Ovary (tissue), 9 donors: ENCODE results near the gene MRNIP. TPM values are rescaled to one million over a fixed set of nuclear protein-coding genes. Genes with fewer than 3 reads are reported as not detected.

ENCODE experiments used
- DNase-seq, 5 donors: peaks; one replicate each; pipeline ENCODE4 v3.0.0-alpha.2; 2019 to 2020
- H3K27ac ChIP-seq, 2 donors: fragments of 200-600 bp; one replicate each; pipeline versions ENCODE4 v1.5.1 to v1.8.0; 2019 to 2022
- H3K27me3 ChIP-seq: fragments of 200-600 bp; one replicate; pipeline ENCODE4 v1.8.0; 2022
- H3K36me3 ChIP-seq: fragments of 200-600 bp; sonication (generic); one replicate; pipeline ENCODE4 v1.5.1; 2019
- H3K4me1 ChIP-seq: one replicate; pipeline ENCODE4 v1.8.1; 2013; ENCODE audit warnings: mild to moderate bottlenecking, moderate library complexity; ENCODE audit not compliant: insufficient read depth
- H3K4me3 ChIP-seq: fragments of 200-600 bp; sonication (generic); one replicate; pipeline ENCODE4 v1.5.1; 2017
- H3K9me3 ChIP-seq, 2 donors: fragments of 200-600 bp in 1 of 2; sonication (generic) in 1 of 2; one replicate each; pipeline versions ENCODE4 v1.5.1 to v1.8.1; 2013 to 2019; ENCODE audit warnings: mild to moderate bottlenecking in 1 of 2, moderate library complexity in 1 of 2
- EP300 ChIP-seq: sonication (generic); formaldehyde crosslinking; IDR thresholded peaks from one replicate; pipeline ENCODE4 v1.6.1; 2017; ENCODE audit warnings: antibody characterized with exemption
- POLR2A ChIP-seq: fragments of 450-650 bp; IDR thresholded peaks from one replicate; pipeline ENCODE4 v1.6.1; 2017; ENCODE audit warnings: antibody characterized with exemption, mild to moderate bottlenecking, moderate library complexity
- WGBS, 3 donors: extraction: QIAGEN DNeasy Blood & Tissue Kit in 1 of 3; methylation state at CpG; one replicate each; pipeline versions ENCODE4 v1.1.5 to v1.1.7; 2013 to 2017; 5-methylcytosine and 5-hydroxymethylcytosine counted together
- intact Hi-C, 4 donors: fragments of 100-400 bp; cut with DNase I; formaldehyde crosslinking; loops; one replicate each; pipeline versions ENCODE4 v1.11.0 to v1.15.1; 2022 to 2023
- polyA plus RNA-seq, 2 donors: library from polyadenylated mRNA; stranded (reverse); fragments of 200-250 nt in 1 of 2; fragments of 350-450 nt in 1 of 2; fragmentation: Illumina TruSeq in 1 of 2; extraction: RNeasy Lipid Tissue Mini Kit (QIAGEN cat#74804) in 1 of 2; gene quantifications; one replicate each; pipeline ENCODE4 v1.2.3, GENCODE V29; 2013 to 2014
- total RNA-seq, 7 donors: library from RNA; depleted of rRNA in 2 of 7; stranded (reverse); fragments of >200 nt in 2 of 7; fragmentation: NEBNext Ultra II Directional in 3 of 7; extraction: Animal tissue kit (Norgen Biotek cat#: 25700) in 3 of 7; gene quantifications; one replicate each; pipeline versions ENCODE4 v1.1.0 to v1.2.4, GENCODE V29; 2016 to 2023
- TF ChIP-seq, protein P1 (sequence below), 3 donors: fragments of 450-650 bp in 2 of 3; fragments of 200-600 bp in 1 of 3; IDR thresholded peaks; one replicate each; pipeline versions ENCODE4 v1.5.1 to v1.8.0; 2016 to 2022; ENCODE audit warnings: antibody characterized with exemption in 3 of 3, mild to moderate bottlenecking in 1 of 3
- donor health status: DM: no; HTN: no; CAD: no; lungs with moderate emphysema.
- donor health status: DM: no; HTN: no; CAD: no.
- donor health status: Bipolar disorder and iron deficiency.
- donor health status: DM: yes; HTN: yes; CAD: no.
- donor health status: DM: no; HTN: no; CAD: no.
- donor health status: DM: yes; HTN: yes; CAD: no.

Gene MRNIP
- total and polyA plus RNA-seq, 9 donors: 26.9 to 61.1 (median 50.3) TPM

GRCh38 chr5:179890751-179891682, 32.4 kb upstream of the MRNIP start:
- Histone ChIP-seq H3K9me3 (no peaks in the 10 kb centered on the region), H3K27me3 (no peaks in the 10 kb centered on the region), H3K36me3 (no peaks in the 10 kb centered on the region), H3K27ac (no peak overlapping the region), H3K4me1 (no peaks in the 10 kb centered on the region), H3K4me3 (no peak overlapping the region)
- DNase-seq: no peak
- 87 to 94% (median 88%) methylated on average over 25 of the region's 25 CpGs for WGBS, 3 donors
- intact Hi-C loops: no loop called here
- TF ChIP-seq, protein P1, sequence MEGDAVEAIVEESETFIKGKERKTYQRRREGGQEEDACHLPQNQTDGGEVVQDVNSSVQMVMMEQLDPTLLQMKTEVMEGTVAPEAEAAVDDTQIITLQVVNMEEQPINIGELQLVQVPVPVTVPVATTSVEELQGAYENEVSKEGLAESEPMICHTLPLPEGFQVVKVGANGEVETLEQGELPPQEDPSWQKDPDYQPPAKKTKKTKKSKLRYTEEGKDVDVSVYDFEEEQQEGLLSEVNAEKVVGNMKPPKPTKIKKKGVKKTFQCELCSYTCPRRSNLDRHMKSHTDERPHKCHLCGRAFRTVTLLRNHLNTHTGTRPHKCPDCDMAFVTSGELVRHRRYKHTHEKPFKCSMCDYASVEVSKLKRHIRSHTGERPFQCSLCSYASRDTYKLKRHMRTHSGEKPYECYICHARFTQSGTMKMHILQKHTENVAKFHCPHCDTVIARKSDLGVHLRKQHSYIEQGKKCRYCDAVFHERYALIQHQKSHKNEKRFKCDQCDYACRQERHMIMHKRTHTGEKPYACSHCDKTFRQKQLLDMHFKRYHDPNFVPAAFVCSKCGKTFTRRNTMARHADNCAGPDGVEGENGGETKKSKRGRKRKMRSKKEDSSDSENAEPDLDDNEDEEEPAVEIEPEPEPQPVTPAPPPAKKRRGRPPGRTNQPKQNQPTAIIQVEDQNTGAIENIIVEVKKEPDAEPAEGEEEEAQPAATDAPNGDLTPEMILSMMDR (IDR thresholded peaks at IDR 0.05): no peak
- TF ChIP-seq EP300: no peak
- no peak for TF ChIP-seq POLR2A

DNA sequence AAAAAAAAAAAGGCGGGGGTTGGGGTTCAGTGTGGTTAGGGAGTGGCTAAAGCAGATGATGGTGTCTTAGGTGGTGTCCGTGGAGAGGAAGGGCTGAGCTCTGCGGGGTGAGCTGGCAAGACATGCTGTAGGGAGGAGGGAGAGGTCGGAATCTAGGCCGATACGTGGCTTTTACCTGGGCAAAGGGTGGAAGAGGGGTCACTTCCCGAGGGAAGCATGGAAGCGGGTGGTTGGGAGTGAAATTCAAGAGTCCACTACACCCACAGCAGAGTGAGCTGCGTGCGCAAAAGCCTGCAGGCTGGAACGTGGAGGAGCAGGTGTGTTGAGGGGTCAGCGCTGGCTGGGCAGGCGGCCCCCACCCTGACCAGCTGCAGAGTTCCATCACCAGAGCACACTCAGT, 31.3 kb upstream of the MRNIP start:
- 88 to 89% (median 88%) methylated on average over 13 of the region's 13 CpGs for WGBS, 3 donors

GRCh38 chr5:179887802-179888201, 29.2 kb upstream of the MRNIP start:
- intact Hi-C loops: no loop called here
- no peak for TF ChIP-seq EP300
- no peak for DNase-seq
- 84 to 97% (median 93%) methylated on average over 6 of the region's 6 CpGs for WGBS, 3 donors
- no peaks in the 10 kb centered on the region for H3K9me3 ChIP-seq
- H3K27me3 ChIP-seq: no peaks in the 10 kb centered on the region
- H3K27ac ChIP-seq: no peak overlapping the region
- H3K4me1 ChIP-seq: no peaks in the 10 kb centered on the region
- H3K4me3 ChIP-seq: no peak overlapping the region
- no peaks in the 10 kb centered on the region for H3K36me3 ChIP-seq

More for the DNA sequence above, 31.3 kb upstream of the MRNIP start:
- DNase-seq: no peak
- intact Hi-C loops: no loop called here
- Histone ChIP-seq H3K27ac (no peak overlapping the region), H3K9me3 (no peaks in the 10 kb centered on the region), H3K27me3 (no peaks in the 10 kb centered on the region), H3K4me1 (no peaks in the 10 kb centered on the region), H3K36me3 (no peaks in the 10 kb centered on the region), H3K4me3 (no peak overlapping the region)
- TF ChIP-seq, protein P1 (IDR thresholded peaks at IDR 0.05): no peak
- TF ChIP-seq EP300 (no peak), POLR2A (no peak)

DNA sequence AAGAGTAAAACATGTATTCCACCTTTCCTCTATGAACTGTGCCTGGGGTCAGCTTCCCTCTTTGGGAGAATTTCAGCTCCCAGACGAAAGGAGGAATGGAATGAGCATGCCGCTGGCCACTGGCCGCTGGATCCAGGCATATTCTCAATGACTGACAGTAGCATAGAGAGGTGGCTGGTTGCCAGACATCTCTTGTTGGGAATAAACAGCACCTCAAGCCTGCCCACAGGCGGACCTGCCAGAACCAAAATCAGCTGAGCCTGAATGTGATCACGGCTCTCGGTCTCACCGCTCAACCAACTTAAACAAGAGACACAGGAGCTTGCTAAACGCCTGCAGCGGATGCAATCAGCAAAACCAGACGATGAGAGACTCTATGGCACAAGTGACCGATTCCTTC, 28.5 kb upstream of the MRNIP start:
- Histone ChIP-seq H3K4me1 (no peaks in the 10 kb centered on the region), H3K27ac (no peak overlapping the region), H3K36me3 (no peaks in the 10 kb centered on the region), H3K27me3 (no peaks in the 10 kb centered on the region), H3K9me3 (peaks cover 0 to 3% of the 10 kb centered on the region in 2 donors), H3K4me3 (no peak overlapping the region)
- intact Hi-C loops: no loop called here
- DNase-seq: no peak
- WGBS, 3 donors: 92 to 94% (median 94%) methylated on average over 11 of the region's 11 CpGs
- no peak for TF ChIP-seq POLR2A
- TF ChIP-seq, protein P1 (IDR thresholded peaks at IDR 0.05): no peak
- no peak for TF ChIP-seq EP300
